ENCODE measurements around the gene CHEK2.

CHEK2 gene

DNA sequence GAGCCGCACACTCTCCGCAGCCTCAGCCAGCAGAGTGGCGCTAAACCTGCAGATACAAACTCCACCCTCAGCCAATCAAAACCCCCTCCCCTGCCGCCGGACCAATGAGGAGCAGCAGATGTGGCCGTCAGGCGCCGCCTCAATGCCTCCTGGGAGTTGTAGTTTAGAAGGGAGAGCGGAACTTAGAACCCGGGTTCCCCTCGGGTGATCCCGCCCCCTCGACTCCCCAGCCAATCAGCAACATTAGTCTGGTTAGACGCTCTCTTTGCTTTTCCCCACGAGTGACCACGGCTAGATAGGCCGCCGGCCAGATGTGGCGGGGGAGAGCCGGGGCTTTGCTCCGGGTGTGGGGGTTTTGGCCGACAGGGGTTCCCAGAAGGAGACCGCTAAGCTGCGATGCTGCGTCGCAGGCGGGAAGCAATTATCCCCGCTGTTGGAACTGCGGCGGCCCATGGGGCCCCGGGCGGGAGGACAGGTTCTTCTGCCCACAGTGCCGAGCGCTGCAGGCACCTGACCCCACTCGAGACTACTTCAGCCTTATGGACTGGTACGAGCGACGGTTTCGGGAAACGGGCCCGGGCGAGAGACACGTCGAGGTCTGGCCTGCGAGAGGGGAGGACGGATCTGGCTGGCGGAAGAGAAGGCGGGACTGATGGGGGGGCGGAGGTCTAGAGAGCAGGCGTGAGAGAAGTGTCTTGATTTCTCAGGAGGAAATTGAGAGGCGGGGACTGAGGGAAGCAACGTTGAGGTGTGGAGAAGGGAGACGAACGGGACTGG is at the start of gene CHEK2, which contains the start of gene HSCB:
CHEK2 (minus strand) TSS at position 36 of the 777 bp plus-strand sequence. CDS start 7,099 bp downstream, outside the sequence.
HSCB (plus strand) TSS at position 255 of the 777 bp plus-strand sequence; CDS start at position 312, 57 bp downstream.
- Histone ChIP-seq H3K27ac (ENCODE audit: low read depth, low read length) (peak within 1 kb of the TSS; percentile 76; the same call in 1 of the 2 replicates), H3K4me1 (ENCODE audit: control insufficient read depth, insufficient read depth, low read length) (peaks cover 14% of the 10 kb centered on the region), H3K27me3 (ENCODE audit: control insufficient read depth, insufficient read depth, low read length) (no peaks in the 10 kb centered on the region), H3K9me3 (ENCODE audit: control insufficient read depth, insufficient read depth, low read depth, low read length) (no peaks in the 10 kb centered on the region), H3K9ac (ENCODE audit: low read length) (peak within 1 kb of the TSS; percentile 84), H3K4me3 (ENCODE audit: low read depth, low read length) (peak within 1 kb of the TSS; percentile 84), H3K36me3 (ENCODE audit: control insufficient read depth, insufficient read depth, low read length) (peaks cover 31% of the 10 kb centered on the region)

GRCh38 chr22:28791124-28791523 is 49.5 kb upstream of the CHEK2 start:
- Histone ChIP-seq H3K36me3 (ENCODE audit: control insufficient read depth, insufficient read depth, low read length) (peaks cover 58% of the 10 kb centered on the region), H3K27me3 (ENCODE audit: control insufficient read depth, insufficient read depth, low read length) (no peaks in the 10 kb centered on the region), H3K27ac (ENCODE audit: low read depth, low read length) (no peak overlapping the region), H3K9me3 (ENCODE audit: control insufficient read depth, insufficient read depth, low read depth, low read length) (no peaks in the 10 kb centered on the region), H3K4me3 (ENCODE audit: low read depth, low read length) (no peak overlapping the region), H3K9ac (ENCODE audit: low read length) (no peak overlapping the region), H3K4me1 (ENCODE audit: control insufficient read depth, insufficient read depth, low read length) (no peaks in the 10 kb centered on the region)

GRCh38 chr22:28788601-28789000 is 47.0 kb upstream of the CHEK2 start:
- Histone ChIP-seq H3K36me3 (ENCODE audit: control insufficient read depth, insufficient read depth, low read length) (peaks cover 59% of the 10 kb centered on the region), H3K27ac (ENCODE audit: low read depth, low read length) (no peak overlapping the region), H3K4me3 (ENCODE audit: low read depth, low read length) (no peak overlapping the region), H3K9ac (ENCODE audit: low read length) (no peak overlapping the region), H3K9me3 (ENCODE audit: control insufficient read depth, insufficient read depth, low read depth, low read length) (no peaks in the 10 kb centered on the region), H3K4me1 (ENCODE audit: control insufficient read depth, insufficient read depth, low read length) (no peaks in the 10 kb centered on the region), H3K27me3 (ENCODE audit: control insufficient read depth, insufficient read depth, low read length) (no peaks in the 10 kb centered on the region)

DNA sequence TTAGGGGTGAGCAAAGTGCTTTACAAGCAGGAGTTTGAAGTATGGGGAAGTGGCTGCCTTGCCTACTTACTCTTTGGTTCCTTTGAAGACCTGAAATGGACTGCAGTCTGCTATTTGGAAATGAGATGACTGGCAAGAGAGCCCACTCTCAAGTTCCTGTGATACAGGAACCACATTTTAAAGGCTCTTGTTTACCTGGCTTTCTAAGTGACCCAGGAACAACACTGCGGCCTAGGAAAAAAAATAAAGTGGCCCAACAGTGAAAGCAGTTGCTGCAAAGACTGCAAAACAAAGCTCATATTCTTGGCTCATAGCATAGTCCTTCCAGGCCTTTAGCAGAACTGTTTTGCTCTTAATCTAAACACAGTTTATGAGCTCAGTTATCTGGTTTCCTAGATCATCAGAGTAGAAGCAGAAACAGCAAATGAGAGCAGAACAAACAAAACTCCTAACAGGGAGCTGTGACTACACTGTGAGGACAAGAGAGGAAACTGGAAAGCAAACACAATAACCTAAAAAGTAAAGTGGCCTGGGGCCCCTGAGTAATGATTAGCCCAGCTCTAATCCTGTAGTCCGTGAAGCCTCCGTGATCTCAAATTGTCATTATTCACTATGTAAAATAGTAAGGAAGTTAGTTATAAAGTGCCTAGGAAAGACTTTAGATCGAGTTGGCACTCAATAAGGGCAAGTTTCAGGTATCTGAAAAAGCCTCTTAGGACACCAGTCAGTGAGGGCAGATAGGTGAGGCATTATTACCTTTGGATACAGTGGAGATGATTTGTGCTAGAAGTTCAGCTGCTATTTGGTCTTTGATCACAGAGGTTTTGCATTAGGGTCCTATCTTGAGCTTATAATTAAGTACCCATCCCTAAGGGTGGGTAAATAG is 42.4 kb upstream of the CHEK2 start:
- no peak overlapping the region for H3K4me3 ChIP-seq (ENCODE audit: low read depth, low read length)
- H3K27ac ChIP-seq (ENCODE audit: low read depth, low read length) = no peak overlapping the region
- no peaks in the 10 kb centered on the region for H3K27me3 ChIP-seq (ENCODE audit: control insufficient read depth, insufficient read depth, low read length)
- no peaks in the 10 kb centered on the region for H3K9me3 ChIP-seq (ENCODE audit: control insufficient read depth, insufficient read depth, low read depth, low read length)
- H3K9ac ChIP-seq (ENCODE audit: low read length) = no peak overlapping the region
- no peaks in the 10 kb centered on the region for H3K4me1 ChIP-seq (ENCODE audit: control insufficient read depth, insufficient read depth, low read length)
- peaks cover 80% of the 10 kb centered on the region for H3K36me3 ChIP-seq (ENCODE audit: control insufficient read depth, insufficient read depth, low read length)

- Histone ChIP-seq H3K4me1 (ENCODE audit: control insufficient read depth, insufficient read depth, low read length) (no peaks in the 10 kb centered on the region), H3K27ac (ENCODE audit: low read depth, low read length) (no peak overlapping the region), H3K9ac (ENCODE audit: low read length) (no peak overlapping the region), H3K4me3 (ENCODE audit: low read depth, low read length) (no peak overlapping the region), H3K36me3 (ENCODE audit: control insufficient read depth, insufficient read depth, low read length) (peaks cover 67% of the 10 kb centered on the region), H3K9me3 (ENCODE audit: control insufficient read depth, insufficient read depth, low read depth, low read length) (no peaks in the 10 kb centered on the region), H3K27me3 (ENCODE audit: control insufficient read depth, insufficient read depth, low read length) (no peaks in the 10 kb centered on the region)
These were observed 38.7 kb upstream of the CHEK2 start for GRCh38 chr22:28780296-28780695.

DNA sequence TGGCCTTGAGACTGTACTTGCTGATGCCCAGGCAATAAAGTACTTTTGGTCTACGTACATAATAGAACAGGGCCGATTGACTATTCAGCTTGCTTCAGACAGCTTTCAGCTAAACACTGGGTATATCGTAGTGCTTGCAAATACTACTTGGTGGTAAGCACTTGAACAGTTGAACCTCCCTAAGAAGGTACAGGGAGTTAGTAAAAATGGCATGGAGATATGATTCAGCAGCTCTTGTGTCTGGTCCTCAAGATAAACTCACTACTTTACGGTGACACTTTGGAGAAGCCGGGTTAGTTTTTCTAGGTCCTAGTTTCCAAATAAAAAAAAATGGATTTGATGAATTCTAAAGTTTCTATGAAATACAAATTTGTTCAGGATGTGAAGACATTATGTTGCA is 38.2 kb upstream of the CHEK2 start:
- Histone ChIP-seq H3K9ac (ENCODE audit: low read length) (no peak overlapping the region), H3K9me3 (ENCODE audit: control insufficient read depth, insufficient read depth, low read depth, low read length) (no peaks in the 10 kb centered on the region), H3K27me3 (ENCODE audit: control insufficient read depth, insufficient read depth, low read length) (no peaks in the 10 kb centered on the region), H3K4me1 (ENCODE audit: control insufficient read depth, insufficient read depth, low read length) (no peaks in the 10 kb centered on the region), H3K36me3 (ENCODE audit: control insufficient read depth, insufficient read depth, low read length) (peaks cover 67% of the 10 kb centered on the region), H3K4me3 (ENCODE audit: low read depth, low read length) (no peak overlapping the region), H3K27ac (ENCODE audit: low read depth, low read length) (no peak overlapping the region)

DNA sequence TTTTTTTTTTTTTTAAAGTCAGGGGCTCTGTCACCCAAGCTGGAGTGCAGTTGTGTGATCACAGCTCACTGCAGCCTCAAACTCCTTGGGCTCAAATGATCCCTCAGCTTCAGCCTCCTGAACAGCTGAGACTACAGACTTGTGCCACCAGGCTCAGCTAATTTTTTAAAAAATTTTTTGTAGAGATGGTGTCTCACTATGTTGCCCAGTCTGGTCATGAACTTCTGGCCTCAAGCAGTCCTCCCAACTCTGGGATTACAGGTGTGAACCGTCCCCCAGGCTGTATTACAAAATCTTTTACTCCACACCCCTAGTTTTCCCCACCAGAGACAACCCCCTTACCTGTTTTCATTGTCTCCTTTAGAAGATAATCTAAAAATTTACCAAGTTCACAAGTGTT is 32.8 kb upstream of the CHEK2 start:
- no peak overlapping the region for H3K27ac ChIP-seq (ENCODE audit: low read depth, low read length)
- H3K9ac ChIP-seq (ENCODE audit: low read length) = no peak overlapping the region
- H3K4me1 ChIP-seq (ENCODE audit: control insufficient read depth, insufficient read depth, low read length) = no peaks in the 10 kb centered on the region
- 0 out of 2 replicates have a peak, but pooled peaks cover 1% of the 10 kb centered on the region for H3K9me3 ChIP-seq (ENCODE audit: control insufficient read depth, insufficient read depth, low read depth, low read length)
- H3K4me3 ChIP-seq (ENCODE audit: low read depth, low read length) = no peak overlapping the region
- H3K36me3 ChIP-seq (ENCODE audit: control insufficient read depth, insufficient read depth, low read length) = peaks cover 32% of the 10 kb centered on the region
- no peaks in the 10 kb centered on the region for H3K27me3 ChIP-seq (ENCODE audit: control insufficient read depth, insufficient read depth, low read length)

DNA sequence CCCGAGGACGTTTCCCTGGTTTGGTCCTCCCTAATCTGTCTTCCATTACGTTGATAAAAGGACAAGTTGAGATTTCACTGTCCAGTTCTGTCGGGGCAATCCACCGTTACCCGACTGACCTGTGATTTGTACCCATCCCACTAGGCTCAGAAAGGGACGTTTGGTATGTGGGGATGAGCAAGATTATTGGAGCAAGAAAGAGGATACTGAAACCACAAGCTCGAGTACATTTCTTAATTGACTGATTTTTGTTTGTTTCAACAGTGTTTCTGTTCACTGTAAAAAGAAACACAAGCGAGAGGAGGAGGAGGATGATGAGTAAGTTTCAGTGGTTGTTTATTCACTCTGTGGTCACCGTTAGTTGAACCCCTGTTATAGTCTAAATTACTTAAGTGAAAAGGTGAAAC is 31.8 kb upstream of the CHEK2 start:
- peak overlapping the region; percentile 86 for H3K9ac ChIP-seq (ENCODE audit: low read length)
- 0 out of 2 replicates have a peak, but pooled peaks cover 10% of the 10 kb centered on the region for H3K9me3 ChIP-seq (ENCODE audit: control insufficient read depth, insufficient read depth, low read depth, low read length)
- H3K4me1 ChIP-seq (ENCODE audit: control insufficient read depth, insufficient read depth, low read length) = no peaks in the 10 kb centered on the region
- no peaks in the 10 kb centered on the region for H3K27me3 ChIP-seq (ENCODE audit: control insufficient read depth, insufficient read depth, low read length)
- H3K4me3 ChIP-seq (ENCODE audit: low read depth, low read length) = peak overlapping the region; percentile 76
- H3K27ac ChIP-seq (ENCODE audit: low read depth, low read length) = peak overlapping the region; percentile 0; the same call in 1 of the 2 replicates
- H3K36me3 ChIP-seq (ENCODE audit: control insufficient read depth, insufficient read depth, low read length) = peaks cover 27% of the 10 kb centered on the region

GRCh38 chr22:28772633-28773460 is 31.2 kb upstream of the CHEK2 start, which contains the start of gene CCDC117:
TSS of gene CCDC117 (plus strand) at chr22:28772695. CDS start at chr22:28772850, 155 bp downstream.
- peak within 1 kb of the TSS; percentile 82 for H3K27ac ChIP-seq (ENCODE audit: low read depth, low read length)
- peaks cover 25% of the 10 kb centered on the region for H3K36me3 ChIP-seq (ENCODE audit: control insufficient read depth, insufficient read depth, low read length)
- peak within 1 kb of the TSS; percentile 76 for H3K4me3 ChIP-seq (ENCODE audit: low read depth, low read length)
- H3K27me3 ChIP-seq (ENCODE audit: control insufficient read depth, insufficient read depth, low read length) = no peaks in the 10 kb centered on the region
- no peaks in the 10 kb centered on the region for H3K4me1 ChIP-seq (ENCODE audit: control insufficient read depth, insufficient read depth, low read length)
- 0 out of 2 replicates have a peak, but pooled peaks cover 10% of the 10 kb centered on the region for H3K9me3 ChIP-seq (ENCODE audit: control insufficient read depth, insufficient read depth, low read depth, low read length)
- H3K9ac ChIP-seq (ENCODE audit: low read length) = peak within 1 kb of the TSS; percentile 86

GRCh38 chr22:28771195-28771791 is 29.7 kb upstream of the CHEK2 start:
- no peaks in the 10 kb centered on the region for H3K4me1 ChIP-seq (ENCODE audit: control insufficient read depth, insufficient read depth, low read length)
- H3K27ac ChIP-seq (ENCODE audit: low read depth, low read length) = no peak overlapping the region
- 0 out of 2 replicates have a peak, but pooled peaks cover 10% of the 10 kb centered on the region for H3K9me3 ChIP-seq (ENCODE audit: control insufficient read depth, insufficient read depth, low read depth, low read length)
- H3K36me3 ChIP-seq (ENCODE audit: control insufficient read depth, insufficient read depth, low read length) = peaks cover 17% of the 10 kb centered on the region
- no peak overlapping the region for H3K4me3 ChIP-seq (ENCODE audit: low read depth, low read length)
- H3K9ac ChIP-seq (ENCODE audit: low read length) = no peak overlapping the region
- H3K27me3 ChIP-seq (ENCODE audit: control insufficient read depth, insufficient read depth, low read length) = no peaks in the 10 kb centered on the region

All from HUES6 (cell line).